ENCODE data around the gene STPG3.

DNA sequence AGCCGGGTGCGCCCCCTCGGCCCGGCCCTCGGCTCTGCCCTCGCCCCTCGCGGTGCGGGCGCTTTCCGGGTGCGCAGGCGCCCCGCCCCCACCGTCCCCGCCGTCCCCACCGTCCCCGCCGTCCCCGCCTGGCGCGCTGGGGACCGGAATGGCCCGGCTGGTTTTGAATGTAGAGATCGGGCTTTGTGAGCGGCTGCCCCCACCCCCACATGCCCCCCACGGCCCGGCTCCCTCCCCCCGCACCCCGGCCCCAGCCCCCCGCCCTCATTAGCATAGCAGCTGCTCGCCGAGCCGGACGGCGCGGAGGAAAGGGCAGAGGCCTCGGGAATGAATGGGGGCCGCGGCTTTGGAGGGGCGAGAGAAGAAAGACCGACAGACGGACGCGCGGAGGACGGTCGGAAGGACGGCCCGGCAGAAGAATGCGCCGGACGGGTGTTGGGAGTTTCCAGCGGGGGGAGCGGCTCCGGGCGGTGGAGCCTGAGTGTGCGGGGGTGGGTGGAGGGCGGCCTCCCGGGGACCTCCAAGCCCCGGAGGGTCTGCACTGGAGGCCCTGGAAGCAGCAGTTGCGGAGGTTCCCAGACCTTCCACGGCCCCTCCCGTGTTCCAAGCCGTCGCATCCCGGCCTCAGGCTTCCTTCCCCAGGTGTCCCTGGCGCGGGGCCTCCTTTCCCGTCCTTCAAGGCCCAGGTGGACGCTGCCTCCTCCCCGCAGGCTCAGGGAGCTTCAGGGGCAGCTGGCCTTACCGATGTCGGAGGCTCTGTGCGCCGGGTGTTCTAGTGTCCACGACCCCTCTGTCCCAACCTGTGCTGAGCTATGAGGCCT lies 45.0 kb downstream of the STPG3 start:
- no peak for TF ChIP-seq SRF (IDR thresholded peaks at IDR 0.05; ENCODE audit: low read depth, low read length)
- TF ChIP-seq, protein P1, sequence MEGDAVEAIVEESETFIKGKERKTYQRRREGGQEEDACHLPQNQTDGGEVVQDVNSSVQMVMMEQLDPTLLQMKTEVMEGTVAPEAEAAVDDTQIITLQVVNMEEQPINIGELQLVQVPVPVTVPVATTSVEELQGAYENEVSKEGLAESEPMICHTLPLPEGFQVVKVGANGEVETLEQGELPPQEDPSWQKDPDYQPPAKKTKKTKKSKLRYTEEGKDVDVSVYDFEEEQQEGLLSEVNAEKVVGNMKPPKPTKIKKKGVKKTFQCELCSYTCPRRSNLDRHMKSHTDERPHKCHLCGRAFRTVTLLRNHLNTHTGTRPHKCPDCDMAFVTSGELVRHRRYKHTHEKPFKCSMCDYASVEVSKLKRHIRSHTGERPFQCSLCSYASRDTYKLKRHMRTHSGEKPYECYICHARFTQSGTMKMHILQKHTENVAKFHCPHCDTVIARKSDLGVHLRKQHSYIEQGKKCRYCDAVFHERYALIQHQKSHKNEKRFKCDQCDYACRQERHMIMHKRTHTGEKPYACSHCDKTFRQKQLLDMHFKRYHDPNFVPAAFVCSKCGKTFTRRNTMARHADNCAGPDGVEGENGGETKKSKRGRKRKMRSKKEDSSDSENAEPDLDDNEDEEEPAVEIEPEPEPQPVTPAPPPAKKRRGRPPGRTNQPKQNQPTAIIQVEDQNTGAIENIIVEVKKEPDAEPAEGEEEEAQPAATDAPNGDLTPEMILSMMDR (IDR thresholded peaks at IDR 0.05; ENCODE audit: control extremely low read depth in 1 of 3, insufficient read depth in 1 of 3, low read depth in 1 of 3, low read length in 3 of 3), result no peak

All from H1 (cell line).